Kidney (tissue), 14 donors: ENCODE data around the gene PPP1R3A. TPM values are rescaled to one million over a fixed set of nuclear protein-coding genes. Genes with fewer than 3 reads are reported as not detected.

ENCODE experiments used
- DNase-seq, 5 donors: peaks; one replicate each; pipeline ENCODE4 v3.0.0-alpha.2; 2013 to 2020
- FAIRE-seq: peaks from 2 replicates; lab custom pipeline; 2012; peaks lifted over from hg19 to GRCh38; lab: Jason Lieb, UNC
- H3K27ac ChIP-seq, 2 donors: one replicate each; pipeline ENCODE4 v1.7.0; 2013; ENCODE audit warnings: low read depth in 2 of 2, low read length in 2 of 2, inconsistent platforms in 1 of 2
- H3K27me3 ChIP-seq: one replicate; pipeline ENCODE4 v1.7.1; 2013; ENCODE audit warnings: low read length, inconsistent platforms; ENCODE audit not compliant: control insufficient read depth, insufficient read depth
- H3K36me3 ChIP-seq, 3 donors: one replicate each; pipeline versions ENCODE4 v1.7.0 to v1.7.1; 2013; ENCODE audit warnings: low read length in 3 of 3, control low read depth in 1 of 3, inconsistent platforms in 1 of 3; ENCODE audit not compliant: insufficient read depth in 3 of 3, control insufficient read depth in 2 of 3
- H3K4me1 ChIP-seq, 3 donors: one replicate each; pipeline versions ENCODE4 v1.7.0 to v1.7.1; 2013; ENCODE audit warnings: low read length in 3 of 3, inconsistent platforms in 1 of 3, low read depth in 1 of 3; ENCODE audit not compliant: control insufficient read depth in 2 of 3, insufficient read depth in 2 of 3
- H3K4me3 ChIP-seq, 3 donors: one replicate each; pipeline versions ENCODE4 v1.7.0 to v1.8.1; 2013; ENCODE audit warnings: low read length in 3 of 3, control low read depth in 1 of 3, inconsistent platforms in 1 of 3
- H3K9ac ChIP-seq, 3 donors: one replicate each; pipeline versions ENCODE4 v1.7.0 to v1.7.1; 2013; ENCODE audit warnings: low read length in 3 of 3, control low read depth in 1 of 3, inconsistent platforms in 1 of 3
- H3K9me3 ChIP-seq, 3 donors: one replicate each; pipeline versions ENCODE4 v1.7.0 to v1.7.1; 2013; ENCODE audit warnings: low read length in 3 of 3, control low read depth in 1 of 3, inconsistent platforms in 1 of 3; ENCODE audit not compliant: control insufficient read depth in 2 of 3, insufficient read depth in 1 of 3
- intact Hi-C: fragments of 100-400 bp; cut with DNase I; formaldehyde crosslinking; loops from one replicate; pipeline ENCODE4 v1.11.1; 2022
- polyA plus RNA-seq: library from polyadenylated mRNA; stranded (reverse); fragments of 350-450 nt; fragmentation: Illumina TruSeq; extraction: RNeasy Lipid Tissue Mini Kit (QIAGEN cat#74804); gene quantifications from one replicate; pipeline ENCODE4 v1.2.3, GENCODE V29; 2014; ENCODE audit warnings: low read depth, low replicate concordance; ENCODE audit not compliant: insufficient read depth
- total RNA-seq: library from RNA; stranded (reverse); fragmentation: NEBNext Ultra II Directional; extraction: Animal tissue kit (Norgen Biotek cat#: 25700); gene quantifications from one replicate; pipeline ENCODE4 v1.2.1, GENCODE V29; 2021
- TF ChIP-seq, protein P1 (sequence below): IDR thresholded peaks from 3 replicates; pipeline ENCODE4 v1.5.1; 2012; ENCODE audit warnings: mild to moderate bottlenecking, moderate library complexity, borderline replicate concordance; ENCODE audit not compliant: insufficient read depth; ENCODE audit errors: extremely low read depth
- donor health status: control.
- donor health status: control.
- donor health status: control.
- donor health status: control.
- donor health status: control.
- donor health status: DM: yes; HTN: yes; CAD: no.
- donor health status: Normal renal cell carcinoma (clear cell type).

PPP1R3A gene
- total and polyA plus RNA-seq, 2 donors from 2014 or later: not detected

- Histone ChIP-seq H3K27me3 (no peaks in the 10 kb centered on the region), H3K27ac (no peak overlapping the region), H3K4me3 (no peak overlapping the region), H3K36me3 (no peaks in the 10 kb centered on the region), H3K9ac (no peak overlapping the region), H3K4me1 (no peaks in the 10 kb centered on the region), H3K9me3 (no peaks in the 10 kb centered on the region)
- FAIRE-seq (no peak), DNase-seq (no peak)
- TF ChIP-seq, protein P1, sequence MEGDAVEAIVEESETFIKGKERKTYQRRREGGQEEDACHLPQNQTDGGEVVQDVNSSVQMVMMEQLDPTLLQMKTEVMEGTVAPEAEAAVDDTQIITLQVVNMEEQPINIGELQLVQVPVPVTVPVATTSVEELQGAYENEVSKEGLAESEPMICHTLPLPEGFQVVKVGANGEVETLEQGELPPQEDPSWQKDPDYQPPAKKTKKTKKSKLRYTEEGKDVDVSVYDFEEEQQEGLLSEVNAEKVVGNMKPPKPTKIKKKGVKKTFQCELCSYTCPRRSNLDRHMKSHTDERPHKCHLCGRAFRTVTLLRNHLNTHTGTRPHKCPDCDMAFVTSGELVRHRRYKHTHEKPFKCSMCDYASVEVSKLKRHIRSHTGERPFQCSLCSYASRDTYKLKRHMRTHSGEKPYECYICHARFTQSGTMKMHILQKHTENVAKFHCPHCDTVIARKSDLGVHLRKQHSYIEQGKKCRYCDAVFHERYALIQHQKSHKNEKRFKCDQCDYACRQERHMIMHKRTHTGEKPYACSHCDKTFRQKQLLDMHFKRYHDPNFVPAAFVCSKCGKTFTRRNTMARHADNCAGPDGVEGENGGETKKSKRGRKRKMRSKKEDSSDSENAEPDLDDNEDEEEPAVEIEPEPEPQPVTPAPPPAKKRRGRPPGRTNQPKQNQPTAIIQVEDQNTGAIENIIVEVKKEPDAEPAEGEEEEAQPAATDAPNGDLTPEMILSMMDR: no peak
- intact Hi-C loops: no loop called here
These were observed 90.2 kb downstream of the PPP1R3A start for GRCh38 chr7:113828581-113828980.
